Astrocyte of the spinal cord (primary cell): Measurements from ENCODE around the gene CTDSP1.

Experiments
- DNase-seq: peaks from one replicate; pipeline ENCODE4 v3.0.0; 2011; ENCODE audit warnings: low read depth, low spot score
- H3K4me3 ChIP-seq: 2 replicates; pipeline ENCODE4 v1.5.1; 2011; ENCODE audit warnings: low read depth, mild to moderate bottlenecking, low read length, moderate library complexity
- CTCF ChIP-seq: IDR thresholded peaks from 2 replicates; pipeline ENCODE4 v1.5.1; 2012; ENCODE audit warnings: low read depth, mild to moderate bottlenecking, low read length, inconsistent platforms
- in situ Hi-C: cut with HindIII; loops from 2 replicates; pipeline ENCODE4 v1.10.0; 2017; ENCODE audit warnings: low sequenced_read_pairs

The CTDSP1 gene

DNA sequence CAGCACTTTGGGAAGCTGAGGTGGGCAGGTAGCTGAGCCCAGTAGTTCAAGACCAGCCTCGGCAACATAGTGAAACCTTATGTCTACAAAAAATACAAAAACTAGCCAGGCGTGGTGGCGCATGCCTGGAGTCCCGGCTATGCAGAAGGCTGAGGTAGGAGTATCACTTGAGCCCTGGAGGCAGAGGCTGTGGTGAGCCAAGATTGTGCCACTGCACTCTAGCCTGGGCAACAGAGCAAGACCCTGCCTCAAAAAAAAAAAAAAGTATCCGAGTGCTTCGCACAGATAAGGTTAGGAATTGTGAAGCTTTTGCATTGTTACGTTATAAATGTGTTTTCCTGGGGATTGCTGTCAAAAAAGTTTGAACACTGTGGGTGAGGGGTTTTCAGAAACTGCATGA is 4.1 kb downstream of the CTDSP1 start:
- no peak for TF ChIP-seq CTCF
- in situ Hi-C loops: no loop called here
- H3K4me3 ChIP-seq: no peak overlapping the region
- no peak for DNase-seq

DNA sequence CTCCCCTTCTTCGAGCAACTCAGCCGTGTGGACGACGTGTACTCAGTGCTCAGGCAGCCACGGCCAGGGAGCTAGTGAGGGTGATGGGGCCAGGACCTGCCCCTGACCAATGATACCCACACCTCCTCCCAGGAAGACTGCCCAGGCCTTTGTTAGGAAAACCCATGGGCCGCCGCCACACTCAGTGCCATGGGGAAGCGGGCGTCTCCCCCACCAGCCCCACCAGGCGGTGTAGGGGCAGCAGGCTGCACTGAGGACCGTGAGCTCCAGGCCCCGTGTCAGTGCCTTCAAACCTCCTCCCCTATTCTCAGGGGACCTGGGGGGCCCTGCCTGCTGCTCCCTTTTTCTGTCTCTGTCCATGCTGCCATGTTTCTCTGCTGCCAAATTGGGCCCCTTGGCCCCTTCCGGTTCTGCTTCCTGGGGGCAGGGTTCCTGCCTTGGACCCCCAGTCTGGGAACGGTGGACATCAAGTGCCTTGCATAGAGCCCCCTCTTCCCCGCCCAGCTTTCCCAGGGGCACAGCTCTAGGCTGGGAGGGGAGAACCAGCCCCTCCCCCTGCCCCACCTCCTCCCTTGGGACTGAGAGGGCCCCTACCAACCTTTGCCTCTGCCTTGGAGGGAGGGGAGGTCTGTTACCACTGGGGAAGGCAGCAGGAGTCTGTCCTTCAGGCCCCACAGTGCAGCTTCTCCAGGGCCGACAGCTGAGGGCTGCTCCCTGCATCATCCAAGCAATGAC is 4.8 kb downstream of the CTDSP1 start:
- no peak for TF ChIP-seq CTCF
- DNase-seq: no peak
- in situ Hi-C loops: no loop called here
- H3K4me3 ChIP-seq: no peak overlapping the region

- H3K4me3 ChIP-seq: no peak overlapping the region
- in situ Hi-C loops: no loop called here
These were observed 5.5 kb downstream of the CTDSP1 start for GRCh38 chr2:218405086-218405745.

DNA sequence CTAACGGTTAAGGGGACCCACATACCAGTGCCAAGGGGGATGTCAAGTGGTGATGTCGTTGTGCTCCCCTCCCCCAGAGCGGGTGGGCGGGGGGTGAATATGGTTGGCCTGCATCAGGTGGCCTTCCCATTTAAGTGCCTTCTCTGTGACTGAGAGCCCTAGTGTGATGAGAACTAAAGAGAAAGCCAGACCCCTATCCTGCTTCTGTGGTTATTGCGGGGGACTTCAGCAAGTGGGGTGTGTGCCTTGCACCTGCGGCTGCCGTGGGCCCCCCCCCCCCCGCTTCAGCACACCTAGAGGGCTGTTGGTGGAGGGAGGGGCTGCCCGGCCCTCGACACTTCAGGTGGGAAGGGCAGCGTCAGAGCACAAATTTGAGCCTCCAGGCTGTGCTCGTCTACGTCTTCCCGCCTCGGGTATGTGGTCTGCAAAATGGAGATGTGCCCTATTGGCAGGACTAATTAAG is 6.1 kb downstream of the CTDSP1 start:
- H3K4me3 ChIP-seq: peak overlapping the region; percentile 22
- in situ Hi-C loops: no loop called here
- DNase-seq: no peak

More at GRCh38 chr2:218405086-218405745, 5.5 kb downstream of the CTDSP1 start:
- DNase-seq: no peak
- TF ChIP-seq CTCF: no peak

GRCh38 chr2:218406209-218406948 is 6.7 kb downstream of the CTDSP1 start:
- peak overlapping the region; percentile 38 for H3K4me3 ChIP-seq
- TF ChIP-seq CTCF: peak; percentile 88
- DNase-seq: peak; percentile 94
- in situ Hi-C loops: no loop called here

More for the DNA sequence above, 6.1 kb downstream of the CTDSP1 start:
- no peak for TF ChIP-seq CTCF

DNA sequence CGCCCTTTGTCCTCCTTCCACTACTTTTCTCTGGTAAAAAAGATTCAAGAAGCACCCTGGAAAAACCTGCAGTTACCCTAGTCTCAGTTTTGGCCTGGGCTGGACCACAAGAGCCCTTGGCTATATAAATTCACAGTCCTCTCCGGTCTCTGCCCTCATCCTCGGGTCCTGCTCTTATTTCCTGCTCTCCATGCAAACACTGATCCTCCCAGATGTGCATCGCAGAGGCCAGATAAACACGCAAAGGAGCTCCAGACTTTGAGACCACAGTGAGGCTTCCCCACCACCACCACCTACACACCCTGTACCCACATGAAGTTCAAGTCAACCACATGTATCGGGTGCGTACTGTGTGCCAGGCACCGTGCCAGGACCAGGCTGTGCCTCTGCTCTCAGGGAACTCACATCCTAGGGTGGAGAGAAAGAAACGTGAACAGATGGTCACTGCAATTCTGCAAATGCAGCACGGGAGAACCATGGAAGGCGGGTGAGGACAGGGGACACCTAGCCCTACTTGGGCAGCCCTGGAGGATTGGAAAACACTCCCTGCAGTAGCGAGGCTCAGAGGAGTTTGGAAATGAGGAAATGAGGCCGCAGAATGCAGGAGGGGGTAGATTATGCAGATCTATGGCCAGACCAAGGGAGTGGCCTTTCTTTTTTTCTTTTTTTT is 7.4 kb downstream of the CTDSP1 start:
- DNase-seq: peak; percentile 67
- peak overlapping the region; percentile 38 for H3K4me3 ChIP-seq
- in situ Hi-C loops: no loop called here
- TF ChIP-seq CTCF: no peak
